Activated CD8-positive, alpha-beta memory T cell treated with anti-CD3 and anti-CD28 coated beads, Interleukin-2, amount 10 ng/mL, durations not matched to agents 7 days and 5 days (primary cell): ENCODE measurements around the gene BEGAIN. TPM values are rescaled to one million over a fixed set of nuclear protein-coding genes. Genes with fewer than 3 reads are reported as not detected.

Source experiments
- ATAC-seq: fragments of 150-1000 bp; cut with Tn5 transposase; one replicate; pipeline ENCODE4 v1.10.0; 2021; ENCODE audit warnings: moderate library complexity
- CTCF ChIA-PET: fragments of 350-600 bp; sonication (Branson Sonifier 250); formaldehyde crosslinking; loops from one replicate; lab custom pipeline; 2021; ENCODE audit warnings: antibody characterized with exemption; lab: Charles Lee
- DNase-seq: peaks from one replicate; pipeline ENCODE4 v3.0.0-alpha.2; 2020
- H3K27ac Mint-ChIP-seq: one replicate; pipeline ENCODE4 v1.8.0; 2021; ENCODE audit warnings: mild to moderate bottlenecking, mixed read lengths
- H3K27me3 Mint-ChIP-seq: one replicate; pipeline ENCODE4 v1.8.0; 2021; ENCODE audit warnings: mixed read lengths
- H3K36me3 Mint-ChIP-seq: one replicate; pipeline ENCODE4 v1.8.0; 2021; ENCODE audit warnings: mild to moderate bottlenecking, mixed read lengths
- H3K4me1 Mint-ChIP-seq: one replicate; pipeline ENCODE4 v1.8.0; 2021; ENCODE audit warnings: mixed read lengths
- H3K4me3 Mint-ChIP-seq: one replicate; pipeline ENCODE4 v1.8.0; 2021; ENCODE audit warnings: mild to moderate bottlenecking, moderate library complexity, mixed read lengths
- H3K9me3 Mint-ChIP-seq: one replicate; pipeline ENCODE4 v1.8.0; 2022; ENCODE audit warnings: low read depth, mixed read lengths
- total RNA-seq, 2 experiments: library from RNA; stranded (reverse); gene quantifications; one replicate each; pipeline ENCODE4 v1.2.3, GENCODE V29; 2021

BEGAIN gene
- total RNA-seq, 2 experiments from 2014 or later, result 1.4 to 1.8 TPM

- CTCF ChIA-PET, result no interaction called here
- no peak overlapping the region for H3K4me3 Mint-ChIP-seq
- no peak overlapping the region for H3K27ac Mint-ChIP-seq
- no peak for ATAC-seq
- H3K4me1 Mint-ChIP-seq, result no peaks in the 10 kb centered on the region
- no peak for DNase-seq
- peaks cover under 1% of the 10 kb centered on the region for H3K27me3 Mint-ChIP-seq
- H3K9me3 Mint-ChIP-seq, result no peaks in the 10 kb centered on the region
- no peaks in the 10 kb centered on the region for H3K36me3 Mint-ChIP-seq
These were observed 6.6 kb downstream of the BEGAIN start for GRCh38 chr14:100580316-100581227.

GRCh38 chr14:100578552-100578951 is 8.7 kb downstream of the BEGAIN start:
- no peaks in the 10 kb centered on the region for H3K36me3 Mint-ChIP-seq
- DNase-seq, result no peak
- no peak for ATAC-seq
- CTCF ChIA-PET, result no interaction called here
- no peaks in the 10 kb centered on the region for H3K27me3 Mint-ChIP-seq
- H3K27ac Mint-ChIP-seq, result no peak overlapping the region
- H3K9me3 Mint-ChIP-seq, result no peaks in the 10 kb centered on the region
- H3K4me3 Mint-ChIP-seq, result no peak overlapping the region
- H3K4me1 Mint-ChIP-seq, result no peaks in the 10 kb centered on the region

- no peak for DNase-seq
- H3K27ac Mint-ChIP-seq, result no peak overlapping the region
- no peak overlapping the region for H3K4me3 Mint-ChIP-seq
- no peaks in the 10 kb centered on the region for H3K27me3 Mint-ChIP-seq
- no peaks in the 10 kb centered on the region for H3K36me3 Mint-ChIP-seq
- no peaks in the 10 kb centered on the region for H3K4me1 Mint-ChIP-seq
- H3K9me3 Mint-ChIP-seq, result no peaks in the 10 kb centered on the region
- CTCF ChIA-PET, result no interaction called here
- ATAC-seq, result no peak
These were observed 9.2 kb downstream of the BEGAIN start for GRCh38 chr14:100577986-100578431.

GRCh38 chr14:100577321-100577985 is 9.8 kb downstream of the BEGAIN start:
- H3K27ac Mint-ChIP-seq, result no peak overlapping the region
- CTCF ChIA-PET, result no interaction called here

GRCh38 chr14:100576091-100577085 is 10.8 kb downstream of the BEGAIN start:
- CTCF ChIA-PET, result no interaction called here
- no peak overlapping the region for H3K4me3 Mint-ChIP-seq
- H3K9me3 Mint-ChIP-seq, result no peaks in the 10 kb centered on the region
- DNase-seq, result no peak
- peaks cover 6% of the 10 kb centered on the region for H3K27me3 Mint-ChIP-seq
- ATAC-seq, result no peak
- H3K4me1 Mint-ChIP-seq, result peaks cover 3% of the 10 kb centered on the region
- no peaks in the 10 kb centered on the region for H3K36me3 Mint-ChIP-seq
- H3K27ac Mint-ChIP-seq, result no peak overlapping the region

More at GRCh38 chr14:100577321-100577985, 9.8 kb downstream of the BEGAIN start:
- DNase-seq, result no peak
- no peak overlapping the region for H3K4me3 Mint-ChIP-seq
- peaks cover 3% of the 10 kb centered on the region for H3K4me1 Mint-ChIP-seq
- no peaks in the 10 kb centered on the region for H3K36me3 Mint-ChIP-seq
- no peaks in the 10 kb centered on the region for H3K9me3 Mint-ChIP-seq
- H3K27me3 Mint-ChIP-seq, result peaks cover 5% of the 10 kb centered on the region
- no peak for ATAC-seq

- CTCF ChIA-PET, result no interaction called here
- no peaks in the 10 kb centered on the region for H3K9me3 Mint-ChIP-seq
- peaks cover 15% of the 10 kb centered on the region for H3K27me3 Mint-ChIP-seq
- no peak overlapping the region for H3K4me3 Mint-ChIP-seq
- H3K36me3 Mint-ChIP-seq, result no peaks in the 10 kb centered on the region
- ATAC-seq (no peak), DNase-seq (no peak)
- no peak overlapping the region for H3K27ac Mint-ChIP-seq
- peaks cover 3% of the 10 kb centered on the region for H3K4me1 Mint-ChIP-seq
These were observed 11.8 kb downstream of the BEGAIN start for GRCh38 chr14:100575266-100575995.

GRCh38 chr14:100574642-100575031 is 12.6 kb downstream of the BEGAIN start:
- ATAC-seq, result no peak

GRCh38 chr14:100573757-100574641 is 13.2 kb downstream of the BEGAIN start:
- DNase-seq, result no peak
- no peak for ATAC-seq
- H3K4me3 Mint-ChIP-seq, result no peak overlapping the region
- CTCF ChIA-PET, result no interaction called here
- H3K9me3 Mint-ChIP-seq, result no peaks in the 10 kb centered on the region
- H3K27me3 Mint-ChIP-seq, result peaks cover 26% of the 10 kb centered on the region
- H3K4me1 Mint-ChIP-seq, result peaks cover 5% of the 10 kb centered on the region
- no peak overlapping the region for H3K27ac Mint-ChIP-seq
- no peaks in the 10 kb centered on the region for H3K36me3 Mint-ChIP-seq

More at GRCh38 chr14:100574642-100575031, 12.6 kb downstream of the BEGAIN start:
- Mint-ChIP-seq H3K27ac (no peak overlapping the region), H3K36me3 (no peaks in the 10 kb centered on the region), H3K9me3 (no peaks in the 10 kb centered on the region), H3K4me3 (no peak overlapping the region), H3K27me3 (peaks cover 20% of the 10 kb centered on the region), H3K4me1 (peaks cover 3% of the 10 kb centered on the region)
- CTCF ChIA-PET, result no interaction called here
- no peak for DNase-seq

- H3K4me1 Mint-ChIP-seq, result peaks cover 5% of the 10 kb centered on the region
- CTCF ChIA-PET, result no interaction called here
- peaks cover 26% of the 10 kb centered on the region for H3K27me3 Mint-ChIP-seq
- H3K9me3 Mint-ChIP-seq, result no peaks in the 10 kb centered on the region
- no peaks in the 10 kb centered on the region for H3K36me3 Mint-ChIP-seq
- DNase-seq (no peak), ATAC-seq (no peak)
- no peak overlapping the region for H3K4me3 Mint-ChIP-seq
- no peak overlapping the region for H3K27ac Mint-ChIP-seq
These were observed 14.0 kb downstream of the BEGAIN start for GRCh38 chr14:100573002-100573756.

- DNase-seq (no peak), ATAC-seq (no peak)
- no peaks in the 10 kb centered on the region for H3K36me3 Mint-ChIP-seq
- no peak overlapping the region for H3K4me3 Mint-ChIP-seq
- H3K27ac Mint-ChIP-seq, result no peak overlapping the region
- CTCF ChIA-PET, result no interaction called here
- H3K27me3 Mint-ChIP-seq, result peaks cover 26% of the 10 kb centered on the region
- peaks cover 5% of the 10 kb centered on the region for H3K4me1 Mint-ChIP-seq
- no peaks in the 10 kb centered on the region for H3K9me3 Mint-ChIP-seq
These were observed 14.7 kb downstream of the BEGAIN start for GRCh38 chr14:100572543-100572942.

- no peak overlapping the region for H3K4me3 Mint-ChIP-seq
- CTCF ChIA-PET, result no interaction called here
- ATAC-seq (no peak), DNase-seq (no peak)
- peaks cover 7% of the 10 kb centered on the region for H3K4me1 Mint-ChIP-seq
- no peak overlapping the region for H3K27ac Mint-ChIP-seq
- H3K27me3 Mint-ChIP-seq, result peaks cover 30% of the 10 kb centered on the region
- H3K36me3 Mint-ChIP-seq, result no peaks in the 10 kb centered on the region
- no peaks in the 10 kb centered on the region for H3K9me3 Mint-ChIP-seq
These were observed 15.4 kb downstream of the BEGAIN start for GRCh38 chr14:100571837-100572236.
